Measurements from ENCODE around the gene KLHL11. TPM values are rescaled to one million over a fixed set of nuclear protein-coding genes. Genes with fewer than 3 reads are reported as not detected.

Gene KLHL11
- polyA plus RNA-seq, 1 experiment: 9.3 TPM

DNA sequence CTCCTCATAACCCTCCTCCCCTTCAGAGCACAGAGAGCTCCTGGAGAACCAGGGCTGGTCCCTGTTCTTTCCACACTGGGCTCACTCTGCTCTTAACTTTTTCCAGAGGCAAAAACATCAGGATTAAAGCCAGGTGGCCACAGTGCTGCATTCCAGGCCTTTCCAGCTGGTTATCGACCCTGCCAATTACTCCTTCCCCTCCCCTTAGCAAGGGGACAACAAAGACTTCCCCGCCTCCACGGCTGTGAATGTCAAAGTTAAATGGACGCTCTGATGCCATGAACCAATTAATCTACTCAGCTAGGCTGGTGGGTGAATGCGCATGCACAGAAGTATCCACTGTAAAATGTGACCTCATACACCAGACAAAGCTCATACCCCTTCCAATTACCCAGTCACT lies 30.4 kb upstream of the KLHL11 start:
- ChIA-PET POLR2A (interaction anchor here (1.0 to 1.6 kb wide), 4 partner anchors 13 to 118 kb away, joined by 4 to 15 read pairs (median 4); partner anchors contain the start of gene ACLY), CTCF (interaction anchor here (0.8 to 1.1 kb wide), 3 partner anchors 23 to 158 kb away, joined by 3 read pairs; partner anchors contain the start of gene ACLY)
- H3K4me3 ChIP-seq (ENCODE audit: low read depth, low read length): no peak overlapping the region
- no peak for DNase-seq (ENCODE audit: low read depth, low spot score)
- H3K27ac ChIP-seq (ENCODE audit: low read depth, low read length): peak overlapping the region; percentile 88
- H3K9me3 ChIP-seq (ENCODE audit: control insufficient read depth, insufficient read depth, low read length): no peaks in the 10 kb centered on the region
- no peaks in the 10 kb centered on the region for H3K27me3 ChIP-seq (ENCODE audit: control insufficient read depth, insufficient read depth, low read length)
- TF ChIP-seq, protein P1, sequence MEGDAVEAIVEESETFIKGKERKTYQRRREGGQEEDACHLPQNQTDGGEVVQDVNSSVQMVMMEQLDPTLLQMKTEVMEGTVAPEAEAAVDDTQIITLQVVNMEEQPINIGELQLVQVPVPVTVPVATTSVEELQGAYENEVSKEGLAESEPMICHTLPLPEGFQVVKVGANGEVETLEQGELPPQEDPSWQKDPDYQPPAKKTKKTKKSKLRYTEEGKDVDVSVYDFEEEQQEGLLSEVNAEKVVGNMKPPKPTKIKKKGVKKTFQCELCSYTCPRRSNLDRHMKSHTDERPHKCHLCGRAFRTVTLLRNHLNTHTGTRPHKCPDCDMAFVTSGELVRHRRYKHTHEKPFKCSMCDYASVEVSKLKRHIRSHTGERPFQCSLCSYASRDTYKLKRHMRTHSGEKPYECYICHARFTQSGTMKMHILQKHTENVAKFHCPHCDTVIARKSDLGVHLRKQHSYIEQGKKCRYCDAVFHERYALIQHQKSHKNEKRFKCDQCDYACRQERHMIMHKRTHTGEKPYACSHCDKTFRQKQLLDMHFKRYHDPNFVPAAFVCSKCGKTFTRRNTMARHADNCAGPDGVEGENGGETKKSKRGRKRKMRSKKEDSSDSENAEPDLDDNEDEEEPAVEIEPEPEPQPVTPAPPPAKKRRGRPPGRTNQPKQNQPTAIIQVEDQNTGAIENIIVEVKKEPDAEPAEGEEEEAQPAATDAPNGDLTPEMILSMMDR (IDR thresholded peaks at IDR 0.05; ENCODE audit: low read depth, low read length): no peak

DNA sequence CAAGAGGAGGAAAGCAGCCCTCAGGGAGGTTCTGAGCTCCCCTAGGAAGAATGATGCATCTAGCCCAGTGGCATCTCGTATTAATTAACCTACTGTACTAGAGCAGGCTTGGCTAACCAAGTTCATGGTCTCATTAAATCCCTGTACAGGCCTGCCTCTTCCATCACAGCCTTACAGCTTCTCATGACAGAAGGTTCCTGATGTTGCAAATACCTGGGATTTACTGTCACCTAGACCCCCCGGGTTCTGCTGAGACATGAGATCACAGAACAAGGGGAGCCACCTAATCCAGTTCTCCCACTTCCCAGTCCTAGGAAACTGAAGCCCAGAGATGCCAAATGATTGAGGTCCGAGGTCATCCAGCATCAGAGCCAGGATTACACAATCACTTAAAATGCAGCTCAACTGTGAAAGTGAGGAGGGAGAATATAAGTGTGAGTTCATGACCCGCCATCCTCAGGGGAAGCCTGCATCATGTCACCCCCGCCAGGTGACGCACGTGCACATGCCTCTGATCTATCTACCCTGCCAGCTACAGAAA lies 29.6 kb upstream of the KLHL11 start:
- no peaks in the 10 kb centered on the region for H3K9me3 ChIP-seq (ENCODE audit: control insufficient read depth, insufficient read depth, low read length)
- no peak overlapping the region for H3K4me3 ChIP-seq (ENCODE audit: low read depth, low read length)
- ChIA-PET POLR2A (interaction anchor here (0.5 to 1.6 kb wide), 7 partner anchors 13 to 141 kb away, joined by 3 to 15 read pairs (median 4); partner anchors contain the start of genes ACLY and KLHL11), CTCF (interaction anchor here (0.8 to 1.1 kb wide), 3 partner anchors 23 to 157 kb away, joined by 3 read pairs; partner anchors contain the start of gene ACLY)
- TF ChIP-seq, protein P1 (IDR thresholded peaks at IDR 0.05; ENCODE audit: low read depth, low read length): no peak
- no peaks in the 10 kb centered on the region for H3K27me3 ChIP-seq (ENCODE audit: control insufficient read depth, insufficient read depth, low read length)
- peak overlapping the region; percentile 88 for H3K27ac ChIP-seq (ENCODE audit: low read depth, low read length)
- DNase-seq (ENCODE audit: low read depth, low spot score): peak; percentile 67

DNA sequence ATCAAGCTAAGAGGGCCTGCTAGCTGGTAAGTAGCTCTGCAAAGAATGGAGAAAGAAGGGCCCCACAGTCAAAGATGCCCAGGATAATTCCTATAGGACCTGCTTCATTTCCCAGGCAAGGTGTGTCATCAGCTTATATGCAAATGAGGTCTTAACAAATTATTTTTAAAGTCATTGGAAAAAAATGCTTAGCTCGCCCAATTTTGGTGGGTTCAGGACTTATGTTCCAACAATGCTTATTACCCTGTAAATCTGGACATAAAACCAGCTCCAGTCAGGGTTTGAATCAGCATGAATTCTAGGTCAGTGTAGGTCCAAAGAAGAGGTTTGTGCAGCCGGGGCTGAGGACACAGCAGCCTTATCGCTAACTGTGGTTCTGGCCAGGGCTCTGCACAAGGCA lies 28.2 kb upstream of the KLHL11 start:
- no peaks in the 10 kb centered on the region for H3K27me3 ChIP-seq (ENCODE audit: control insufficient read depth, insufficient read depth, low read length)
- H3K4me3 ChIP-seq (ENCODE audit: low read depth, low read length): no peak overlapping the region
- ChIA-PET CTCF (no interaction called here), POLR2A (no interaction called here)
- DNase-seq (ENCODE audit: low read depth, low spot score): no peak
- no peaks in the 10 kb centered on the region for H3K9me3 ChIP-seq (ENCODE audit: control insufficient read depth, insufficient read depth, low read length)
- H3K27ac ChIP-seq (ENCODE audit: low read depth, low read length): no peak overlapping the region
- TF ChIP-seq, protein P1 (IDR thresholded peaks at IDR 0.05; ENCODE audit: low read depth, low read length): no peak

DNA sequence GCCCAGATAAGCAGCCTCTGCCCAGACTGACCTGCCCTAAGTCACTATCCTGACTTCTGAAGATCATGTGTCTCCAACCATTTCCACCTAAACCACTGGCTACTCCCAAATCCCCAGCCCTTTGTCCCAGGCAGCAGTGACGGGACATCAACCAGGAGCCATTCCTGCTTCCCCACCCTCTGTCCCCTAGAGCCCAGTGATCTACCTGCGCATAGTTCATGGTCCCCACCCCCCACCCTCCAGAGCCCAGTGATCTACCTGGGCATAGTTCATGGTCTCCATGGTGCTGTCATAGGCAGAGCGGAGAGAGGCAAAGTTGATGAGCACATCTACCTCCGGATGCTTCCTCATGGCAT lies 26.8 kb upstream of the KLHL11 start:
- TF ChIP-seq, protein P1 (IDR thresholded peaks at IDR 0.05; ENCODE audit: low read depth, low read length): no peak
- ChIA-PET POLR2A (no interaction called here), CTCF (no interaction called here)
- no peaks in the 10 kb centered on the region for H3K27me3 ChIP-seq (ENCODE audit: control insufficient read depth, insufficient read depth, low read length)
- no peaks in the 10 kb centered on the region for H3K9me3 ChIP-seq (ENCODE audit: control insufficient read depth, insufficient read depth, low read length)
- H3K27ac ChIP-seq (ENCODE audit: low read depth, low read length): no peak overlapping the region
- DNase-seq (ENCODE audit: low read depth, low spot score): no peak
- no peak overlapping the region for H3K4me3 ChIP-seq (ENCODE audit: low read depth, low read length)

DNA sequence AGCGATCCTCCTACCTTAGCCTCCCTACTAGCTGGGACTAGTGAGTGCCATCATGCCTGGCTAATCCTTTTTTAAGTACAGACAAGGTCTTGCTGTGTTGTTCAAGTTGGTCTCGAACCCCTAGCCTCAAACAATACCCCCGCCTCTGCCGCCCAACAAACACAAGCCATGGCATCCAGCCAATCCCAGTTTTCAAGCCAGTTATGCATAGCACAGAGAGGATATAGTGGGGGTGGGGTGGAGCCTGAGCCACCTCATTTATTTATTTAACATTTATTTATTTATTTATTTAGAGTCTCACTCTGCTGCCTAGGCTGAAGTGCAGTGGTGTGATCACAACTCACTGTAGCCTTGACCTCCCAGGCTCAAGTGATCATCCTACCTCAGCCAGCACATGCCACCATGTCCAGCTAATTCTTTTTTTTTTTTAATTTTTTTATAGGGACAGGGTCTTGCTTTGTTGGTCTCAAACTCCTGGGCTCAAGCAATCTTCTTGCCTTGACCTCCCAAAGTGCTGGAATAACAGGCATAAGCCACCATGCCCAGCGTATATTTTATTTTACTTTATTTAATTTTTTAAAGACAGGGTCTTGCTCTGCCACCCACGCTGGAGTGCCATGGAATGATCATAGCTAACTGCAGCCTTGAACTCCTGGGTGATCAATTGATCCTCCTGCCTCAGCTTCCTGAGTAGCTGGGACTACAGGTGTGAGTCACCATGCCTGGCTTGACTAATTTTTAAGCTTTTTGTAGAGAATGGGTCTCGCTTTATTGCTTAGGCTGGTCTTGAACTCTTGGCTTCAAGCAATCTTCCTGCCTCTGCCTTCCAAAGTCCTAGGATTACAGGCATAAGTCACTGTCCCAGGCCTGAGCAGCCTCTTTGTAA lies 26.2 kb upstream of the KLHL11 start:
- H3K9me3 ChIP-seq (ENCODE audit: control insufficient read depth, insufficient read depth, low read length): no peaks in the 10 kb centered on the region
- ChIA-PET CTCF (no interaction called here), POLR2A (interaction anchor here (0.7 kb wide), 1 partner anchor 105 kb away, joined by 12 read pairs; the partner anchor contains the start of gene JUP)
- no peak overlapping the region for H3K4me3 ChIP-seq (ENCODE audit: low read depth, low read length)
- H3K27me3 ChIP-seq (ENCODE audit: control insufficient read depth, insufficient read depth, low read length): no peaks in the 10 kb centered on the region
- TF ChIP-seq, protein P1 (IDR thresholded peaks at IDR 0.05; ENCODE audit: low read depth, low read length): no peak
- DNase-seq (ENCODE audit: low read depth, low spot score): no peak
- no peak overlapping the region for H3K27ac ChIP-seq (ENCODE audit: low read depth, low read length)

Data from AG04450 (cell line).